HepG2 (cell line): Measurements from ENCODE around the gene SCAANT1. TPM values are rescaled to one million over a fixed set of nuclear protein-coding genes. Genes with fewer than 3 reads are reported as not detected.

ENCODE experiments used
- ATAC-seq: fragments of 200-7000 bp; cut with Tn5 transposase; 3 replicates; pipeline ENCODE4 v1.9.1; 2020; ENCODE audit warnings: mild to moderate bottlenecking, moderate library complexity
- BruUV-seq: library from RNA; stranded (reverse); fragments of 400-500 nt; replicated peaks from 2 replicates; lab custom pipeline; 2021; lab: Mats Ljungman, UMichigan
- CTCF ChIA-PET: fragments of 300-600 bp; formaldehyde crosslinking; extraction: SDS; loops from one replicate; lab custom pipeline; 2021; ENCODE audit warnings: low total read pairs, inconsistent platforms, low intra/inter-chr PET ratio; lab: Yijun Ruan, JAX
- POLR2A ChIA-PET: fragments of 350-600 bp; sonication (Branson Sonifier 250); formaldehyde crosslinking; loops from one replicate; lab custom pipeline; 2020; ENCODE audit warnings: antibody characterized with exemption, inconsistent platforms; lab: Yijun Ruan, JAX
- DNase-seq: peaks from one replicate; pipeline ENCODE4 v3.0.0-alpha.2; 2015; ENCODE audit warnings: low spot score
- FAIRE-seq: peaks from 3 replicates; lab custom pipeline; 2011; peaks lifted over from hg19 to GRCh38; lab: Jason Lieb, UNC
- H2AFZ ChIP-seq: one replicate; pipeline ENCODE4 v1.6.1; 2011; ENCODE audit warnings: low read length, inconsistent platforms
- H3K27ac ChIP-seq: fragments of 300-600 bp; 3 replicates; pipeline ENCODE4 v1.8.0; 2011; ENCODE audit warnings: mixed run types, mild to moderate bottlenecking, mixed read lengths, low read length, inconsistent platforms; ENCODE audit not compliant: insufficient read depth; ENCODE audit errors: extremely low read length
- H3K27me3 ChIP-seq, 2 experiments: fragments of 200-600 bp in 1 of 2; 2 replicates in 1 of 2; 3 replicates in 1 of 2; pipeline versions ENCODE4 v1.6.0 to v1.8.0; 2011; ENCODE audit warnings: low read length in 2 of 2, mild to moderate bottlenecking in 2 of 2, moderate library complexity in 2 of 2, inconsistent platforms in 1 of 2; ENCODE audit not compliant: insufficient read depth in 2 of 2, control insufficient read depth in 1 of 2
- H3K36me3 ChIP-seq, 2 experiments: fragments of 200-600 bp in 1 of 2; replicated peaks in 1 of 2; 2 replicates in 1 of 2; 3 replicates in 1 of 2; pipeline versions ENCODE4 v1.5.1 to v1.8.0; 2011; ENCODE audit warnings: low read length in 2 of 2, inconsistent platforms in 1 of 2; ENCODE audit not compliant: insufficient read depth in 2 of 2, control insufficient read depth in 1 of 2
- H3K4me1 ChIP-seq: 2 replicates; pipeline ENCODE4 v1.5.1; 2012; ENCODE audit warnings: low read length, inconsistent platforms; ENCODE audit not compliant: insufficient read depth
- H3K4me2 ChIP-seq: 2 replicates; pipeline ENCODE4 v1.6.0; 2011; ENCODE audit warnings: low read depth, low read length, inconsistent platforms
- H3K4me3 ChIP-seq, 3 experiments: fragments of 200-600 bp in 1 of 3; sonication (generic), shearing (Covaris generic) in 1 of 3; replicated peaks in 1 of 3; 2 replicates each; pipeline ENCODE4 v1.5.1; 2011 to 2016; ENCODE audit warnings: low read length in 3 of 3, inconsistent platforms in 2 of 3, low read depth in 2 of 3, mild to moderate bottlenecking in 2 of 3, control low read depth in 1 of 3, mixed read lengths in 1 of 3; ENCODE audit not compliant: insufficient read depth in 1 of 3
- H3K79me2 ChIP-seq: one replicate; pipeline ENCODE4 v1.6.1; 2011; ENCODE audit warnings: low read length, inconsistent platforms; ENCODE audit not compliant: insufficient read depth
- H3K9ac ChIP-seq: 2 replicates; pipeline ENCODE4 v1.6.0; 2011; ENCODE audit warnings: mild to moderate bottlenecking, low read depth, low read length, inconsistent platforms; ENCODE audit not compliant: insufficient read depth
- H3K9me3 ChIP-seq: 2 replicates; pipeline ENCODE4 v1.5.1; 2012; ENCODE audit warnings: mild to moderate bottlenecking, low read length
- H4K20me1 ChIP-seq: 2 replicates; pipeline ENCODE4 v1.6.0; 2011; ENCODE audit warnings: inconsistent platforms, mild to moderate bottlenecking, low read length, moderate library complexity; ENCODE audit not compliant: insufficient read depth
- ETV6 ChIP-seq: sonication (generic); formaldehyde crosslinking; conservative IDR thresholded peaks from 2 replicates; pipeline ENCODE4 v1.4.0; 2020; ENCODE audit warnings: missing genetic modification reagents
- FLYWCH1 ChIP-seq: sonication (generic); formaldehyde crosslinking; IDR thresholded peaks from 2 replicates; pipeline ENCODE4 v1.8.1; 2023; ENCODE audit warnings: mild to moderate bottlenecking, missing genetic modification reagents
- GLI4 ChIP-seq: sonication (generic); formaldehyde crosslinking; IDR thresholded peaks from 2 replicates; pipeline ENCODE4 v1.5.1; 2020; ENCODE audit warnings: missing genetic modification reagents, mild to moderate bottlenecking, moderate library complexity, borderline replicate concordance
- PPARG ChIP-seq: conservative IDR thresholded peaks from 2 replicates; pipeline ENCODE4 v1.6.1; 2016; ENCODE audit warnings: missing biosample characterization, missing genetic modification reagents
- SALL2 ChIP-seq: sonication (generic); formaldehyde crosslinking; IDR thresholded peaks from 2 replicates; pipeline ENCODE4 v1.8.1; 2023; ENCODE audit warnings: mild to moderate bottlenecking, missing genetic modification reagents, inconsistent platforms
- SNAPC5 ChIP-seq: sonication (generic); formaldehyde crosslinking; IDR thresholded peaks from 2 replicates; pipeline ENCODE4 v1.8.1; 2023; ENCODE audit warnings: mild to moderate bottlenecking, missing genetic modification reagents, borderline replicate concordance
- STAT5B ChIP-seq: sonication (generic); formaldehyde crosslinking; IDR thresholded peaks from 2 replicates; pipeline ENCODE4 v1.4.0; 2020; ENCODE audit warnings: missing genetic modification reagents
- ZBTB10 ChIP-seq: sonication (generic); formaldehyde crosslinking; IDR thresholded peaks from 2 replicates; pipeline ENCODE4 v1.4.0; 2020; ENCODE audit warnings: missing genetic modification reagents, borderline replicate concordance
- ZEB1 ChIP-seq: IDR thresholded peaks from 2 replicates; pipeline ENCODE4 v1.6.1; 2012; ENCODE audit warnings: mild to moderate bottlenecking, low read depth, inconsistent platforms; ENCODE audit not compliant: insufficient replicate concordance
- ZNF567 ChIP-seq: sonication (generic); formaldehyde crosslinking; IDR thresholded peaks from 2 replicates; pipeline ENCODE4 v1.8.1; 2023; ENCODE audit warnings: mild to moderate bottlenecking, missing genetic modification reagents, borderline replicate concordance
- WGBS: methylation state at CpG from one replicate; pipeline ENCODE4 v1.1.6; 2017; ENCODE audit warnings: low lambda C conversion rate; 5-methylcytosine and 5-hydroxymethylcytosine counted together
- in situ Hi-C: cut with HindIII; loops from 2 replicates; pipeline ENCODE4 v1.10.0; 2017; ENCODE audit warnings: low pct_unique_long_range_greater_than_20kb; ENCODE audit not compliant: extremely low pct_ligation_motif_present
- intact Hi-C: fragments of 100-400 bp; cut with micrococcal nuclease; formaldehyde crosslinking; loops from one replicate; pipeline ENCODE4 v1.10.0; 2022; ENCODE audit not compliant: unreplicated experiment
- polyA plus RNA-seq, 8 experiments: library from polyadenylated mRNA; depleted of rRNA in 3 of 8; stranded (reverse) in 7 of 8; unstranded in 1 of 8; fragments of >200 nt; fragmentation: Illumina TruSeq in 4 of 8; extraction: Trizol in 4 of 8; gene quantifications; 2 replicates each; pipeline versions ENCODE4 v1.2.1 to v1.2.3, GENCODE V29; 2011 to 2016; ENCODE audit warnings: low read depth in 4 of 8, missing spikeins in 1 of 8, mixed read lengths in 1 of 8; ENCODE audit not compliant: insufficient read depth in 1 of 8
- total RNA-seq, 5 experiments: library from RNA; depleted of rRNA; stranded (reverse); fragments of >200 nt; fragmentation: Illumina TruSeq; extraction: Trizol; gene quantifications; 2 replicates each; pipeline ENCODE4 v1.2.3, GENCODE V29; 2016; ENCODE audit warnings: low read depth in 1 of 5
- TF ChIP-seq, protein P1 (sequence below): sonication (generic); formaldehyde crosslinking; IDR thresholded peaks from 2 replicates; pipeline ENCODE4 v1.4.0; 2020; ENCODE audit warnings: low read depth, missing genetic modification reagents

Gene SCAANT1
- total and polyA plus RNA-seq, 2 of the 13 experiments (the other 11 are each of a cell fraction or from before 2014, with no cell fraction given): not detected

DNA sequence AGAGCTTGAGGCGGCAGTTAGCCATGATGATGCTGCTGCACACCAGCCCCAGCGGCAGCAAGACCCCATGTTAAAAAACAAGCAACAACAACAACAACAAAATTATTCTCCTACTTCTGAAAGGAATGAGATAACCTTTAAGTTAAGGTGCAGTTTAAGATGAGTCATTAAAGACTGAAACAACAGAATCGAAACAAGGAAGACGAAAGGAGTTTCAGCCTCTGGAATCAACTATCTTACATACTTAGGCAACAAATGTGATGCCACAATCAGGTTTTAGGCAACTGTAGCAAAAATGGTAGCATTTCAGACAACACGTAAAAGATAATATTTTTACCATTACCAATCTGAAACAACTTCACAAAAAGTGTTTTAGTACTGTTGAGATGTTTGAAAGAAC, 12.2 kb downstream of the SCAANT1 start:
- H3K27ac ChIP-seq: no peak overlapping the region
- no peaks in the 10 kb centered on the region for H3K79me2 ChIP-seq
- no peak overlapping the region for H3K9ac ChIP-seq
- ATAC-seq (no peak), FAIRE-seq (no peak), DNase-seq (no peak)
- POLR2A ChIA-PET: no interaction called here
- CTCF ChIA-PET: no interaction called here
- H2AFZ ChIP-seq: no peak overlapping the region
- H3K4me3 ChIP-seq: no peak overlapping the region
- no peaks in the 10 kb centered on the region for H3K27me3 ChIP-seq
- no peaks in the 10 kb centered on the region; the same call in 1 of the 2 replicates for H4K20me1 ChIP-seq
- no peak overlapping the region for H3K4me2 ChIP-seq
- WGBS: 95% methylated on average over 5 of the region's 5 CpGs
- H3K36me3 ChIP-seq: peaks cover 2 to 12% of the 10 kb centered on the region in 2 experiments; a peak in 2 of 5 replicates
- TF ChIP-seq ZNF567 (CRISPR knock-in tag) (no peak), SALL2 (CRISPR knock-in tag) (no peak), ETV6 (CRISPR knock-in tag) (no peak)
- intact Hi-C loops: no loop called here
- in situ Hi-C loops: no loop called here
- no peaks in the 10 kb centered on the region for H3K4me1 ChIP-seq
- H3K9me3 ChIP-seq: no peaks in the 10 kb centered on the region
- BruUV-seq: no TSS peak

- POLR2A ChIA-PET: no interaction called here
- no peak overlapping the region for H2AFZ ChIP-seq
- 94% methylated on average over 1 of the region's 1 CpG for WGBS
- BruUV-seq: no TSS peak
- CTCF ChIA-PET: no interaction called here
- no peak for ATAC-seq
- no peaks in the 10 kb centered on the region for H3K79me2 ChIP-seq
- H3K27me3 ChIP-seq: no peaks in the 10 kb centered on the region
- peaks cover 2 to 12% of the 10 kb centered on the region in 2 experiments; a peak in 2 of 5 replicates for H3K36me3 ChIP-seq
- FAIRE-seq: no peak
- no peaks in the 10 kb centered on the region; the same call in 1 of the 2 replicates for H4K20me1 ChIP-seq
- no peak overlapping the region for H3K4me2 ChIP-seq
- in situ Hi-C loops (no loop called here), intact Hi-C loops (no loop called here)
- DNase-seq: no peak
- H3K4me1 ChIP-seq: peaks cover 9% of the 10 kb centered on the region
- no peak overlapping the region for H3K4me3 ChIP-seq
- no peaks in the 10 kb centered on the region for H3K9me3 ChIP-seq
- H3K9ac ChIP-seq: no peak overlapping the region
- H3K27ac ChIP-seq: no peak overlapping the region
- TF ChIP-seq, protein P1, sequence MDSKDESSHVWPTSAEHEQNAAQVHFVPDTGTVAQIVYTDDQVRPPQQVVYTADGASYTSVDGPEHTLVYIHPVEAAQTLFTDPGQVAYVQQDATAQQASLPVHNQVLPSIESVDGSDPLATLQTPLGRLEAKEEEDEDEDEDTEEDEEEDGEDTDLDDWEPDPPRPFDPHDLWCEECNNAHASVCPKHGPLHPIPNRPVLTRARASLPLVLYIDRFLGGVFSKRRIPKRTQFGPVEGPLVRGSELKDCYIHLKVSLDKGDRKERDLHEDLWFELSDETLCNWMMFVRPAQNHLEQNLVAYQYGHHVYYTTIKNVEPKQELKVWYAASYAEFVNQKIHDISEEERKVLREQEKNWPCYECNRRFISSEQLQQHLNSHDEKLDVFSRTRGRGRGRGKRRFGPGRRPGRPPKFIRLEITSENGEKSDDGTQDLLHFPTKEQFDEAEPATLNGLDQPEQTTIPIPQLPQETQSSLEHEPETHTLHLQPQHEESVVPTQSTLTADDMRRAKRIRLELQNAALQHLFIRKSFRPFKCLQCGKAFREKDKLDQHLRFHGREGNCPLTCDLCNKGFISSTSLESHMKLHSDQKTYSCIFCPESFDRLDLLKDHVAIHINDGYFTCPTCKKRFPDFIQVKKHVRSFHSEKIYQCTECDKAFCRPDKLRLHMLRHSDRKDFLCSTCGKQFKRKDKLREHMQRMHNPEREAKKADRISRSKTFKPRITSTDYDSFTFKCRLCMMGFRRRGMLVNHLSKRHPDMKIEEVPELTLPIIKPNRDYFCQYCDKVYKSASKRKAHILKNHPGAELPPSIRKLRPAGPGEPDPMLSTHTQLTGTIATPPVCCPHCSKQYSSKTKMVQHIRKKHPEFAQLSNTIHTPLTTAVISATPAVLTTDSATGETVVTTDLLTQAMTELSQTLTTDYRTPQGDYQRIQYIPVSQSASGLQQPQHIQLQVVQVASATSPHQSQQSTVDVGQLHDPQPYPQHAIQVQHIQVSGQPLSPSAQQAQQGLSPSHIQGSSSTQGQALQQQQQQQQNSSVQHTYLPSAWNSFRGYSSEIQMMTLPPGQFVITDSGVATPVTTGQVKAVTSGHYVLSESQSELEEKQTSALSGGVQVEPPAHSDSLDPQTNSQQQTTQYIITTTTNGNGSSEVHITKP: no peak
- TF ChIP-seq PPARG (CRISPR knock-in tag) (no peak), ZEB1 (no peak), STAT5B (CRISPR knock-in tag) (no peak), ZBTB10 (CRISPR knock-in tag) (no peak), GLI4 (CRISPR knock-in tag) (no peak), FLYWCH1 (CRISPR knock-in tag) (no peak), SNAPC5 (CRISPR knock-in tag) (no peak)
These were observed 15.7 kb downstream of the SCAANT1 start for GRCh38 chr3:63896332-63897030.
